Nephron (organoid): Measurements from ENCODE around the gene SYNE3.
"Not testable (repeated sequence)": the region's sequence is repeated elsewhere in the genome, so short reads cannot be mapped to it uniquely, and the experiment has no call there.

Experiments used
- H3K27ac Mint-ChIP-seq, 3 experiments: 2 replicates each; pipeline ENCODE4 v1.8.0; 2020; ENCODE audit warnings: mixed read lengths in 3 of 3, mild to moderate bottlenecking in 2 of 3, moderate library complexity in 1 of 3
- H3K27me3 Mint-ChIP-seq: 2 replicates; pipeline ENCODE4 v1.8.0; 2021; ENCODE audit warnings: low read depth, mild to moderate bottlenecking, moderate library complexity, mixed read lengths
- H3K36me3 Mint-ChIP-seq: 2 replicates; pipeline ENCODE4 v1.8.0; 2020; ENCODE audit warnings: low read depth, mixed read lengths
- H3K4me1 Mint-ChIP-seq: 2 replicates; pipeline ENCODE4 v1.8.0; 2020; ENCODE audit warnings: mixed read lengths
- H3K4me3 Mint-ChIP-seq, 3 experiments: 2 replicates each; pipeline ENCODE4 v1.8.0; 2020; ENCODE audit warnings: mild to moderate bottlenecking in 3 of 3, mixed read lengths in 3 of 3, moderate library complexity in 2 of 3
- H3K9me3 Mint-ChIP-seq: 2 replicates; pipeline ENCODE4 v1.8.0; 2020; ENCODE audit warnings: mixed read lengths
- TF ChIP-seq, protein P1 (sequence below), 3 experiments: fragments of 200-600 bp; sonication (generic); IDR thresholded peaks; one replicate each; pipeline ENCODE4 v1.5.0; 2021; ENCODE audit warnings: antibody characterized with exemption in 3 of 3; ENCODE audit not compliant: unreplicated experiment in 3 of 3

SYNE3 gene

GRCh38 chr14:95511687-95512086 lies 4.8 kb downstream of the SYNE3 start:
- H3K27ac Mint-ChIP-seq = peak overlapping the region in 1 of 3 experiments; percentile 62
- peaks cover 54% of the 10 kb centered on the region for H3K4me1 Mint-ChIP-seq
- H3K27me3 Mint-ChIP-seq = peaks cover 6% of the 10 kb centered on the region
- H3K4me3 Mint-ChIP-seq = no peak overlapping the region
- no peaks in the 10 kb centered on the region for H3K36me3 Mint-ChIP-seq
- no peaks in the 10 kb centered on the region for H3K9me3 Mint-ChIP-seq
- TF ChIP-seq, protein P1, sequence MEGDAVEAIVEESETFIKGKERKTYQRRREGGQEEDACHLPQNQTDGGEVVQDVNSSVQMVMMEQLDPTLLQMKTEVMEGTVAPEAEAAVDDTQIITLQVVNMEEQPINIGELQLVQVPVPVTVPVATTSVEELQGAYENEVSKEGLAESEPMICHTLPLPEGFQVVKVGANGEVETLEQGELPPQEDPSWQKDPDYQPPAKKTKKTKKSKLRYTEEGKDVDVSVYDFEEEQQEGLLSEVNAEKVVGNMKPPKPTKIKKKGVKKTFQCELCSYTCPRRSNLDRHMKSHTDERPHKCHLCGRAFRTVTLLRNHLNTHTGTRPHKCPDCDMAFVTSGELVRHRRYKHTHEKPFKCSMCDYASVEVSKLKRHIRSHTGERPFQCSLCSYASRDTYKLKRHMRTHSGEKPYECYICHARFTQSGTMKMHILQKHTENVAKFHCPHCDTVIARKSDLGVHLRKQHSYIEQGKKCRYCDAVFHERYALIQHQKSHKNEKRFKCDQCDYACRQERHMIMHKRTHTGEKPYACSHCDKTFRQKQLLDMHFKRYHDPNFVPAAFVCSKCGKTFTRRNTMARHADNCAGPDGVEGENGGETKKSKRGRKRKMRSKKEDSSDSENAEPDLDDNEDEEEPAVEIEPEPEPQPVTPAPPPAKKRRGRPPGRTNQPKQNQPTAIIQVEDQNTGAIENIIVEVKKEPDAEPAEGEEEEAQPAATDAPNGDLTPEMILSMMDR (IDR thresholded peaks at IDR 0.05; ENCODE audit: unreplicated experiment in 3 of 3) = no peak

- H3K9me3 Mint-ChIP-seq = no peaks in the 10 kb centered on the region
- H3K4me3 Mint-ChIP-seq = no peak overlapping the region
Measured at GRCh38 chr14:95510804-95511203, 5.6 kb downstream of the SYNE3 start.

DNA sequence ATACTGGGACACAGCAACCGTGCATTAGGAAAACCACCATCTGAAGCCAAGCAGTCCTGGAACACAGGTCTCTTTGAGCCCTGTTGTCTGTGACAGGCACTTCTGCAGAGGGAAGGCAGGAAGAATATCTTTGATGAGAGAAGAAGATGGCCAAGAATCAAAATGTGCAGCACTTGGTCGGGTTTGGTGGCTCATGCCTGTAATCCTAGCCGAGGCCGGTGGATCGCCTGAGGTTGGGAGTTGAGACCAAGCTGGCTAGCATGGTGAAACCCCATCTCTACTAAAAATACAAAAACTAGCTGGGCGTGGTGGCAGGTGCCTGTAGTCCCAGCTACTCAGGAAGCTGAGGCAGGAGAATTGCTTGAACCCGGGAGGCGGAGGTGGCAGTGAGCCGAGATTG lies 6.1 kb downstream of the SYNE3 start:
- Mint-ChIP-seq H3K4me1 (peaks cover 47% of the 10 kb centered on the region), H3K4me3 (peak overlapping the region in 1 of 3 experiments; percentile 6), H3K27ac (peak overlapping the region in 1 of 3 experiments; percentile 1)
- H3K9me3 Mint-ChIP-seq, H3K27me3 Mint-ChIP-seq, H3K36me3 Mint-ChIP-seq: not testable (repeated sequence)

More at GRCh38 chr14:95510804-95511203, 5.6 kb downstream of the SYNE3 start:
- H3K27ac Mint-ChIP-seq = no peak overlapping the region
- H3K27me3 Mint-ChIP-seq = peaks cover 6% of the 10 kb centered on the region
- H3K4me1 Mint-ChIP-seq = peaks cover 52% of the 10 kb centered on the region
- H3K36me3 Mint-ChIP-seq = no peaks in the 10 kb centered on the region
- TF ChIP-seq, protein P1 (IDR thresholded peaks at IDR 0.05; ENCODE audit: unreplicated experiment in 3 of 3) = no peak

DNA sequence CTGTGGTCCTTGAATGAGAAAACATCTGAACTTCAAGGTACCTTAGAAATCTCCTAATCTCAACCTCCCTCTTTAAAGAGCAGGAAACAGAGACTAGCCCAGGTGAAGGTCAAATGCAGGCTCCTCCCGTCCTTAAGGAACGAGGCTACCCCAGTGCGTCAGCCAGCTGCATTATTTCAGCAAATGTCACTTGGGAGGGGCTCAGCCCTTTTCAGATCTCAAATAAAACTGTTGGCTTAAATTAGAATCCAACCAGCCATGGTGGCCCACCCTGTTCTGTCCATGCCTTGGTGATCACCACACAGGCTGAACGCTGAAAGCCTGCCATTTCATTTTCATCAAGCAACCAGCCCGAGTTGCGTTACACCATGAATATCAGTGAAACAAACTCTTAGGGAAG lies 7.0 kb downstream of the SYNE3 start:
- peak overlapping the region in 1 of 3 experiments; percentile 6 for H3K4me3 Mint-ChIP-seq
- peak overlapping the region in 1 of 3 experiments; percentile 1 for H3K27ac Mint-ChIP-seq
- peaks cover 43% of the 10 kb centered on the region for H3K4me1 Mint-ChIP-seq
- H3K27me3 Mint-ChIP-seq = no peaks in the 10 kb centered on the region
- H3K9me3 Mint-ChIP-seq = no peaks in the 10 kb centered on the region
- H3K36me3 Mint-ChIP-seq = no peaks in the 10 kb centered on the region
- TF ChIP-seq, protein P1 (IDR thresholded peaks at IDR 0.05; ENCODE audit: unreplicated experiment in 3 of 3) = no peak

DNA sequence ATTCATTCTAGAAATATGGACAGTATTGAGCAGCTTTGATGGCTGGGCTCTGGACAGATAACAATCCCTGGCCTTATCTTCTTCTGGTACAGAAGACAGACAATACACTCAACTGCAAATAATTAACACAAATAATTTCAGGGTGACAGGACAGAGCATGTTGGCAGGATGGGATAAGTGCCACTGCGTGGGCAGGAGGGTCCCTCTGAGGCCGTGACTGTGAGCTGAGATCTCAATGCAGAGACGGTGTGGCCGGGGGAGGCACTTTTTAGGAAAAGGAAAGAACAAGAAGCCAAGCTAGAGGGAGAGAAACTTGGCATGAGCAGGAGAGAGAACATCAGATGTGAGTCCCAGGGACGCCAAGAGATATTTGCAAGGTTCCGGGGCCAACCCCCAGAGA lies 8.1 kb downstream of the SYNE3 start:
- Mint-ChIP-seq H3K27ac (no peak overlapping the region), H3K9me3 (no peaks in the 10 kb centered on the region), H3K4me1 (peaks cover 47% of the 10 kb centered on the region), H3K27me3 (no peaks in the 10 kb centered on the region), H3K36me3 (no peaks in the 10 kb centered on the region), H3K4me3 (no peak overlapping the region)
- TF ChIP-seq, protein P1 (IDR thresholded peaks at IDR 0.05; ENCODE audit: unreplicated experiment in 3 of 3) = no peak

GRCh38 chr14:95507701-95508103 lies 8.7 kb downstream of the SYNE3 start:
- Mint-ChIP-seq H3K36me3 (no peaks in the 10 kb centered on the region), H3K4me1 (peaks cover 41% of the 10 kb centered on the region), H3K27me3 (peaks cover under 1% of the 10 kb centered on the region), H3K4me3 (no peak overlapping the region), H3K27ac (no peak overlapping the region), H3K9me3 (no peaks in the 10 kb centered on the region)
- TF ChIP-seq, protein P1 (IDR thresholded peaks at IDR 0.05; ENCODE audit: unreplicated experiment in 3 of 3) = no peak
